GM06990 (cell line): ENCODE measurements around the gene LPO.

Experiments
- DNase-seq: peaks from one replicate; pipeline ENCODE4 v3.0.0-alpha.2; 2011; ENCODE audit not compliant: insufficient read length; ENCODE audit errors: extremely low read depth
- H3K27me3 ChIP-seq: replicated peaks from 2 replicates; pipeline ENCODE4 v1.6.0; 2011; ENCODE audit warnings: low read length; ENCODE audit not compliant: control insufficient read depth, insufficient read depth
- H3K36me3 ChIP-seq: 2 replicates; pipeline ENCODE4 v1.5.1; 2011; ENCODE audit warnings: low read length; ENCODE audit not compliant: control insufficient read depth, insufficient read depth
- H3K4me3 ChIP-seq: replicated peaks from 2 replicates; pipeline ENCODE4 v1.5.1; 2011; ENCODE audit warnings: low read depth, mild to moderate bottlenecking, control low read depth, low read length
- CTCF ChIP-seq: IDR thresholded peaks from 2 replicates; pipeline ENCODE4 v1.5.1; 2011; ENCODE audit warnings: low read length, control low read depth, mild to moderate bottlenecking, inconsistent platforms; ENCODE audit not compliant: insufficient read depth, poor library complexity, severe bottlenecking

The LPO gene

DNA sequence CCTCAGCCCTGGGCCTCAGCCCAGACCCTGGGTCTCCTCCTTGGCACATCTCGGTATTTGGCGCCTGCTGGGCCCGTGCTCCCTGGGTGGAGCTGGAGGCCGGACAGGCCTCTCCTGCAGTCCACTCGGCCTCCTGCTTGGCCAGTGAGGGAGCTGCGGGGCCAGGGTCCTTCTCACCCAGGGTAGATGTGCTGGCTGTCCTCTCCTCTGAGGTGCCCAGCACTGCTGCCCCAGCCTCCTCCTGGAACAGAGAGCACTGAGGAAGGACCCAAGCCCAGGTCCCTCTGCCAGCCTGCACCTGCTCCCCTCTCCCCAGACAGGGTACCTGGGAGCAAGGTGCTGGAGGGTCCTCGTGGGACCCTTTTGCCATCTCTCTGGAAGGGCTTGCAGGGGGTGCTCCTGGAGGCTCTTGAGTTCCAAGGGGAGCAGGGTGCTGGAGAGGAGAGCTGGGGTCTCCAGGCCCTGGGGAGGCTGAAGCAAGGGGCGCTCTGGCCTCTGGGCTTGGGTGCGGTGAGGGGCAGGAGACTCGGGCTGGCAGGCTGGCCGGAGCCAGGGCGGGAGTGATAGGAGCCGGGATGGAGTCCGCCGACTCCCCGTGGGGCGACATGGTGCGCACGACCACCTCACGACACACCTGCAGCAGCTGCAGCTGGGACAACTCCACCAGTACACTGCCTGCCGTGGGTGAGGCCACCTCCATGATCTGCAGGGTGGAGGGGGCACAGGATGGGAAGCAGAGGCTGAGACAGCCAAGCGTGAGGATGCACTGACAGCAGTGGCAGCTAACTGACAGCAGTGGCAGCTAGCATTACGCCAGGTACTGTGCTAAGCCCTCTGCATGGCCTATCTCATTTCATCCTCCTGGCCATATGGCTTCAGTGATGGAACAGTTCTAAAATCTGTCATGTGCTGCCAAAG is 72.4 kb downstream of the LPO start:
- DNase-seq, result no peak
- H3K27me3 ChIP-seq, result no peaks in the 10 kb centered on the region
- H3K36me3 ChIP-seq, result no peaks in the 10 kb centered on the region; the same call in 1 of the 2 replicates
- TF ChIP-seq CTCF, result no peak
- H3K4me3 ChIP-seq, result no peak overlapping the region

GRCh38 chr17:58311429-58311894 is 73.1 kb downstream of the LPO start:
- H3K36me3 ChIP-seq, result no peaks in the 10 kb centered on the region; the same call in 1 of the 2 replicates
- H3K27me3 ChIP-seq, result no peaks in the 10 kb centered on the region
- TF ChIP-seq CTCF, result no peak
- no peak overlapping the region for H3K4me3 ChIP-seq
- no peak for DNase-seq

- H3K4me3 ChIP-seq, result no peak overlapping the region
- H3K36me3 ChIP-seq, result no peaks in the 10 kb centered on the region; the same call in 1 of the 2 replicates
- no peak for TF ChIP-seq CTCF
- H3K27me3 ChIP-seq, result no peaks in the 10 kb centered on the region
- no peak for DNase-seq
These were observed 73.7 kb downstream of the LPO start for GRCh38 chr17:58312021-58312630.

GRCh38 chr17:58312829-58313228 is 74.4 kb downstream of the LPO start:
- DNase-seq, result no peak
- TF ChIP-seq CTCF, result no peak

DNA sequence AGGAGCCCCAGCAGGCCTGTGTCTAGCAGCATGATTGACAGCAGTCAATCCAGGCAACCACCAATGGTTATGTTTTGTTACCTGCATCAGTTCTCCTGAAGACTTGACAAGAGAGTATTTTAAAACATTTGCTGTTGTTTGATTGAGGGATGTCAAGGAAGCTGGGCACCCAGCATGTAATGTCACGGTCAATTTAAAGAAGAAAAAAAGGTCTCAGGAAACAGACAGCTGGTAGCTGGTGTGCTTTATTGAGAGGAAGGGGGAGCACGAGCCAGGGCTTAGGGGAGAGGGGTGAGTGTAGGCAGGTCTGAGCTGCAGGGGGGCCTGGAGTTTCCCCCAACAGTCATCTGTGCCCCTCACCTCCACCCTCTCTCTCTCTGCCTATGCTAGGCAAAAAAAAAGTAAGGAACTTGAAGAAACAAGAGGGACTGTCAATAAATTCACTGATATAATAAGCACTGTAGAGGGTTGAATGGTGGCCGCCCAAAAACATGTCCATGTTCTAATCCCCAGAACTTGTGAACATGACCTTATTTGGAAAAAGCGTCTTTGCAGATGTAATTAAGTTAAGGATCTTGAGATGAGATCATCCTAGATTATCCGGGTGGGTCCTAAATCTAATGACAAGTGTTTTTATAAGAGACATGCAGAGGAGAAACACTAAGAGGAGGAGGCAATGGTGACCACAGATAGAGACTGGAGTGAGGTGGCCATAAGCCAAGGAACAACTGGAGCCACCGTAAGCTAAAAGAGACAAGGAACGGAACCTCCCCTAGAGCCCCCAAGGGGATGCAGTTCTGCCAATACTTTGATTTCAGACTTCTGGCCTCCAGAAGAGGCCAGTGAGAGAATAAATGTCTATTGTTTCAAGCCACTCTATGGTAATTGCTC is 75.7 kb downstream of the LPO start:
- no peak for TF ChIP-seq CTCF
- DNase-seq, result no peak

More at GRCh38 chr17:58312829-58313228, 74.4 kb downstream of the LPO start:
- no peak overlapping the region for H3K4me3 ChIP-seq
- no peaks in the 10 kb centered on the region; the same call in 1 of the 2 replicates for H3K36me3 ChIP-seq
- no peaks in the 10 kb centered on the region for H3K27me3 ChIP-seq

More for the DNA sequence above, 75.7 kb downstream of the LPO start:
- Histone ChIP-seq H3K36me3 (no peaks in the 10 kb centered on the region; the same call in 1 of the 2 replicates), H3K4me3 (no peak overlapping the region), H3K27me3 (no peaks in the 10 kb centered on the region)
